Mononuclear cell (primary cell): Measurements from ENCODE around the gene SMPD4. TPM values are rescaled to one million over a fixed set of nuclear protein-coding genes. Genes with fewer than 3 reads are reported as not detected.
"Not testable (repeated sequence)": the region's sequence is repeated elsewhere in the genome, so short reads cannot be mapped to it uniquely, and the experiment has no call there.

Experiments used
- H3K27me3 ChIP-seq: 2 replicates; pipeline ENCODE4 v1.6.0; 2011; ENCODE audit warnings: low read length, control low read depth; ENCODE audit not compliant: insufficient read depth
- H3K4me1 ChIP-seq: 2 replicates; pipeline ENCODE4 v1.5.1; 2011; ENCODE audit warnings: mild to moderate bottlenecking, low read length, control low read depth; ENCODE audit not compliant: insufficient read depth
- H3K4me3 ChIP-seq: 2 replicates; pipeline ENCODE4 v1.5.1; 2011; ENCODE audit warnings: mild to moderate bottlenecking, low read length, moderate library complexity
- H3K9me3 ChIP-seq: 2 replicates; pipeline ENCODE4 v1.5.1; 2011; ENCODE audit warnings: low read depth, mild to moderate bottlenecking, control low read depth, low read length
- total RNA-seq: library from RNA; depleted of rRNA; stranded (reverse); fragments of >200 nt; gene quantifications from one replicate; pipeline ENCODE4 v1.2.3, GENCODE V29; 2012

SMPD4 gene
- total RNA-seq, 1 donor: 34.6 TPM

DNA sequence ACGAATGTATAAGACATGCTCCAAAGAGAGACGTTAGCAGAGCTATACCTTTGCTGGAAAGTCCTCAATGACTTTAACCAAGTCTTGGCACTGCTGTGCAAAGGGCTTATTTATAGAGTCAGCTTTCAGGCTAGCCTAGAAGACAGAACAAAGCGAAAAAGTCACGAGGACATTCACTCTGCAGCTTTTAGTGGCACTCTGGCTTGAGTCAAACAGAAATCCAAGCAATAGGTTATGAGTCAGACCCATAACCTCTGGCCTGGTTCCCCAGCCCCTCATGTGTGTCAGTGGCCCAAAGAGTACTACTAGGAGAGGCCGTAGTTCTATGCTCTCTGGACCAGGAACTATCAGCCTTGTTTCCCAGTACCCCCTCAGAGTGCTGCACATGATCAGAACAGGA, 6.5 kb downstream of the SMPD4 start:
- not testable (repeated sequence) for H3K4me3 ChIP-seq, H3K9me3 ChIP-seq, H3K27me3 ChIP-seq, H3K4me1 ChIP-seq

DNA sequence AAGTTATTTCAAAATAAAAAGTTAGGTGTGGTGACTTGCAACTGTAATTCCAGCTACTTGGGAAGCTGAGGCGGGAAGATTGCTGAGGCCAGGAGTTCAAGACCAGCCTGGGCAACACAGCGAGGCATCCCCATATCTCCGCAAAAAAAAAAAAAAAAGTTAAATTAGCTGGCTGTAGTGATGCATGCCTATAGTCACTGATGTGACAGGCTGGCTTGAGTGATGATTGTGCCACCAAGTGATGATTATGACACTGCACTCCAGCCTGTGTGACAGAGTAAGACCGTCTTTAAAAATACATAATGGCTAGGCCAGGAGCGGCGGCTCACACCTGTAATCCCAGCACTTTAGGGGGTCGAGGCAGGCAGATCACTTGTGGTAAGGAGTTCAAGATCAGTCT, 11.5 kb downstream of the SMPD4 start:
- Histone ChIP-seq H3K4me3 (no peak overlapping the region), H3K4me1 (no peaks in the 10 kb centered on the region), H3K9me3 (no peaks in the 10 kb centered on the region), H3K27me3 (no peaks in the 10 kb centered on the region)

DNA sequence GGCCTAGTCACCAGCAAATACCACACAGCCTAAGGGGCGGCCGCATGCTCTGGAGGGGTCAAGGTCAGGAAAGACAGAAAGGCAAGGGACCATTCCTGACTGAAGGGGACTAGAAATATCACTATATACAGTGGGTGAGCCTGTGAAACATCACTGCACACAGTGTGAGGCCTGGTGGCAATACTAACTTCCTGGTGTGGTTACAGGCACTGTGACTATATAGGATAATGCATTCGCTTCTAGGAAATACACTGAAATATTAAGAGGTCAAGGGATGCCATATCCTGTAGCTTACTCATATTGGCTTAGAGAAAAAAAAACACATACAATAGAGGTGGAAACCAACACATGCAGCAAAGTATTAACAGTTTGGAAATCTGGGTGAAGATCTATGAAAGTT, 12.2 kb downstream of the SMPD4 start:
- H3K4me3 ChIP-seq, H3K4me1 ChIP-seq, H3K9me3 ChIP-seq, H3K27me3 ChIP-seq: not testable (repeated sequence)

DNA sequence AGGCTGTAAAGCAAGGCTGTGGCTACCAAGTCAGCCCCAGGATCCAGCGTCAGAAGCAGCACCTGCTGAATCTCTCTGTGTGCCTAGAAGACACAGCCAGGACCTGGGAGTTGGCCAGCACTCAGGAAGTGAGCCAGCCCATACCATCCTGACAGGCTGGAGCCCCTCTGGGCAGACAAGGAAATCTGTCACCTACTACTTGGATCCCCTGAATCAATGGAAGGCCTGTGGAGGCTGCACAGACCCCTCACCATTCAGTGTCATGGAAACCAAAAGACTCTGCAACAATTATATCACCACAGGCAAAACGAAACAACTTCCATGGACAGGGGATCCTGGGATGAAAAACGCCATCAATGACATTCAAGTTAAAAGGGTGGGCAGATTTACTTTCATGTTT, 14.8 kb downstream of the SMPD4 start:
- not testable (repeated sequence) for H3K4me1 ChIP-seq, H3K4me3 ChIP-seq, H3K9me3 ChIP-seq, H3K27me3 ChIP-seq

DNA sequence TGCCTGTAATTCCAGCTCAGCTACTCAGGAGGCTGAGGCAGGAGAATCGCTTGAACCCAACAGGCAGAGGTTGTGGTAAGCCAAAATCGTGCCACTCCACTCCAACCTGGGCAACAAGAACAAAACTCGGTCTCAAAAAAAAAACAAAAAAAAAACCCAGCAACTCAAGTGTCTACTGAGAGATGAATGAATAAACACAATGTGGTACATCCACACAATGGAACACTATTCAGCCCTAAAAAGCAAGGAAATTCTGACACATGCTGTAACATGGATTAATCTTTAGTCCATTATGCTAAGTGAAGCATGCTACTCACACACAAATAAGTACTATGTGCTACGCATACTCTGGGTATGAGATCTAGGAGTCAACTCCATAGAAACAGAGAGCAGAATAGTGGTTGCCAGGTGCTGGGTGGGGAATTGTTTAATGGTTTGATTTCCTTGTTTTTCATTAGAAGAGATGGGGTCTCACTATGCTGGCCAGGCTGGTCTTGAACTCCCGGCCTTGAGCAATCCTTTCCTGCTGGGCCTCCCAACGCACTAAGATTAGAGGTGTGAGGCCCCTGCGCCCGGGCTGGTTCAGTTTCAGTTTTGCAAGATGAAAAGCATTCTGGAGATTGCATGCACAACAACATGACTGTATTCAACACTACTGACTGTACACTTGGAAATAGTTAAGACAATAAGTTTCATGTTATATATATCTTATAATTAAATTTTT, 15.9 kb downstream of the SMPD4 start:
- H3K9me3 ChIP-seq: no peaks in the 10 kb centered on the region
- H3K4me3 ChIP-seq: no peak overlapping the region
- H3K4me1 ChIP-seq: no peaks in the 10 kb centered on the region
- H3K27me3 ChIP-seq: no peaks in the 10 kb centered on the region

DNA sequence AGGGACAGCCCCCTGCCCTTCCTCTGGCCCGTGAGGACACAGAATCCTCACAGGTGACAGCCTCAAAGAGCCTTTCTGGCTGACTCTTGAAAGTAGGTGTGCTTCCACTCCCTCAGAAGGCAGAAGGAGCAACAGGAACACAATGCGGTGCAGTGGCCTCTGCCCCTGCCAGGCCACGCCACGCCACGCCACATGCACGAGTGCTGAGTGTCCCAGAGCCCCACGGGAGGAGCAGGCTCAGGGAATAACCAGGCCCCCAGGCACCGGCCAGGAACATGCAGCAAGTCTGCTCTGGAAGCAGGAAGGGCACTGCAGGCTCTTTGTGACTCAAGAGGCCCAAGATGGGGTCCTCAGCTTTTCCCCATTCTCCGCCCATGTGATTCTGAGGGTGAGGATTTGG, 18.4 kb downstream of the SMPD4 start:
- H3K27me3 ChIP-seq: no peaks in the 10 kb centered on the region
- H3K9me3 ChIP-seq: no peaks in the 10 kb centered on the region
- H3K4me1 ChIP-seq: peaks cover 9% of the 10 kb centered on the region
- no peak overlapping the region for H3K4me3 ChIP-seq

DNA sequence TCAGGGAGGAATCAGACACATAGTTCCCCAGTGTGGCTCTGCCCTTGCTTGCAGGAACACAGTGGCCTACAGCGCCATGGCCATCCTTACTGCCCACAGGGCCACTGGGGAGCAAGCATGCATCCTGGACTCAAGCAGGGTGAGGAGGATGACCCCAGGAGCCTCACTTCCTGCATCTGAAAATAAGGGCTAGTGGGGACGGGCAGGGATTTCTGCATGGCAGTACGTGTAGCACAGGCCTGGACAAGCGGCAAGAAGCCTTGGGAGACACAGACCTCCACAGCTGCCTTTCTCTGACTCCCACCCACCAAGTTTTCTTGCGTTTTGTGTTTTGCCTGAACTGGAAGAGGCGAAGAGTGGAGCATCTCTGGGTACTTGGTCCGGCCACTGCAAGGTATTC, 18.9 kb downstream of the SMPD4 start:
- not testable (repeated sequence) for H3K4me3 ChIP-seq, H3K9me3 ChIP-seq, H3K27me3 ChIP-seq, H3K4me1 ChIP-seq

DNA sequence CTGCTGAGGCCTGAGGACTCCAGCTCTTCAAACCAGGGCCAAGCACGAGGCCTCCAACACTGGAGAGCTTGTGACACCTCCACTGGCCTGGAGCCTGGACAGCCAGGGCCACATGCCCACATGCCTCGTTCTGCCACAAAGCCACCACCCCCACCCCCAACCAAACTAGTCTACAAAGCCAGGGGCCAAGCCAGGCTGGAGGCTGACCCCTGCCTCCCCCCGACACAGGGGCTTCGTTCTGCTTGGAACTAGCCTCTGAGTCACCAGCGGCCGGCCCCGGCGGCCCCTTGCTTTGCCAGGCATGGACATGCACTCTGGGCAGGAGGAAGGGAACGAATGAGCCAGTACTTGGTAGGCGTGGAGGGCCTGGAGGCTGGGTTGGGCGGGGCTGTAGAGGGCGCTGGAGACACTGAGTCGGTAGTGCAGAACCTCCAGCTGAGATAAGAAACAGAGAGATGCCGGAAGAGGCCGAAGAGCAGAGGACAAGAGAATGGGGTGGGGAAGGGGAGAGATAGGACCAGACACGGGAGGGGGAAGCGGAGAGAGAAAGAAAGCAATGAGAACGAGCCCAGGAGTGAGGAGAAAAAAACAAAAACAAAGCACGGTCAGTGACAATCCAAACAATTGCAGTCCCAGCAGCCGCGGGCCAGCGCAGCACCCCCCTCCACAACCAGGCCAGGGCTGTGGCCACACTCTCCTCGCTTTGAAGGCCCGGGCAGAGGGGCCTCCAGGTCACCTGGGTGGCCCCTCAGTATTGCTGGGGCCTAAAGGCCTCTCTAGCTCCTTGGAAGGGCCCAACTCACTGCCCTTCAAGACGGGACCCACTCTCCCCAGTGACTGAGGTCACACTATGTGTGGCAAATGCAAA, 20.3 kb downstream of the SMPD4 start:
- not testable (repeated sequence) for H3K9me3 ChIP-seq, H3K4me3 ChIP-seq, H3K27me3 ChIP-seq, H3K4me1 ChIP-seq

DNA sequence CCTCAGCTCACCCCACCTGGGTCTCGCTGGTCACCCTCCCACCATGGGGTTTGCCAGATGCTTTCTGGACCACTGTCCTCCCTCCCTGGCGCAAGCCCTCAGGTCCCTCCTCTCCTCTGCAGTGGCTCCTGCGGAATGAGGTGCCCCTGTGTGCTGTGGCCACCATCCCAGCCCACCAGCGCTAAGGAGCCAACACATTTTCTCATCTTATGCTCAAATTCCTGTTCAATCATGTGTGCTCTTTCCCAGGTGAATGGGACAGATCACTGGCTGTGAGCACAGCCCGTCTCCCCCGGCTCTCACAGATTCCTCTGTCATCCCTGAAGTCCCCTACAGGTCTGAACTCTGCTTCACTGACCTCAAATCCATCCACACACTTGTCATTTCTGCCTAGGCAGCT, 21.3 kb downstream of the SMPD4 start:
- Histone ChIP-seq H3K4me1 (peaks cover 9% of the 10 kb centered on the region), H3K9me3 (no peaks in the 10 kb centered on the region), H3K27me3 (no peaks in the 10 kb centered on the region)

DNA sequence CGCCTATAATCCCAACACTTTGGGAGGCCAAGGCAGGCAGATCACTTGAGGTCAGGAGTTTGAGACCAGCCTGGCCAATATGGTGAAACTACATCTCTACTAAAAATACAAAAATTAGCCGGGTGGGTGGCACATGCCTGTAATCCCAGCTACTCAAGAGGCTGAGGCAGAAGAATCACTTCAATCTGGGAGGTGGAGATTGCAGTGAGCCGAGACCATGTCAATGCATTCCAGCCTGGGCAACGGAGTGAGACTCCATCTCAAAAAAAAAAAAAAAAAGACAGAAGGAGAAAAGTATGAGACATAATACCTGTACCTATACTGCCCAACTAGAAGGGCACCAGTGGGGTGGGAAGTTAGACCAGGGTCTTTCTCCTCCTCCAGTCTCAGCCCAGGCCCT, 22.0 kb downstream of the SMPD4 start:
- H3K4me3 ChIP-seq, H3K9me3 ChIP-seq, H3K4me1 ChIP-seq, H3K27me3 ChIP-seq: not testable (repeated sequence)

More for the DNA sequence above, 21.3 kb downstream of the SMPD4 start:
- no peak overlapping the region for H3K4me3 ChIP-seq

DNA sequence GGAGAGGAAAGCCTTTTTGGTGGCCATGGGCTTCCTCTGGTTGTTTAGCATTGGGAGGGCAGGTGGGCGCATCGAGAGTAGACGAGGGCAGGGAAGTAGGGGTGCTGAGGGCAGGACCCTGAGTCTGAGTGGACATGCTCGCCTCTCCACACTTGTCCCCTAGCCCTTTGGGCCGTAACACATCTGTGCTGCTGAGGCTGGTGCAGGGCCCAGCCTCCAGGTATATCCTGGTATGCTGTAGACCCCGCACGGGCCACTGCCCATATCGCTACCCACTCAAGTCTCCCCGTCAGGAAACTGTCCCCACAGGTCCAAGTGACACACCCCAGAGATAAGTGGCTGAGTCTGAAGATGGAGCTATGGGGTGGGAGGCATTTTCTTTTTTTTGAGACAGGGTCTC, 22.8 kb downstream of the SMPD4 start:
- peaks cover 9% of the 10 kb centered on the region for H3K4me1 ChIP-seq
- H3K27me3 ChIP-seq: no peaks in the 10 kb centered on the region
- no peak overlapping the region for H3K4me3 ChIP-seq
- H3K9me3 ChIP-seq: no peaks in the 10 kb centered on the region

DNA sequence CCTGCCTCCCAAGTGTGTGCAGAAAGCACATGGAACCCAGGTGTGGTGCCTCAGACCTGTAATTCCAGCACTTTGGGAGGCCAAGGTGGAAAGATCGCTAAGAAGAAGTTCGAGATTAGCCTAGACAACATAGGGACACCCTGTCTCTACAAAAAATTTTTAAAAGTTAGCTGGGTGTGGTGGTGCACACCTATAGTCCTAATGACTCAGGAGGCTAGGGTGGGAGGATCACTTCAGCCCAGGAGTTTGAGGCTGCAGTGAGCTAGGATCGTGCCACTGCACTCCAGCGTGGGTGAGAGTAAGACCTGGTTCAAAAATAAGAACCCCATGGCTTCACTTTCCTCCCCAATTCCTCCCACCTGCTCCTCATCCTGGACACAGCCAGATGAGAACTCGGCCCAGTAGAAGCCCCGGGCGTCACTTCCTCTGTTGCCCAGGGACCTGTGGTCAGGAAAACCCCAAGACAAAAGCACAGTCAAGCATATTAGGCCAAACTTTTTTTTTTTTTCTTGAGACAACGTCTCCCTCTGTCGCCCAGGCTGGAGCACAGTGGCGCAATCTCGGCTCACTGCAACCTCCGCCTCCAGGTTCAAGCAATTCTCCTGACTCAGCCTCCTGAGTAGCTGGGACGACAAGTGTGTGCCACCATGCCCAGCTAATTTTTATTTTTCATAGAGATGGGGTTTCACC, 23.4 kb downstream of the SMPD4 start:
- H3K4me3 ChIP-seq, H3K4me1 ChIP-seq, H3K27me3 ChIP-seq, H3K9me3 ChIP-seq: not testable (repeated sequence)

DNA sequence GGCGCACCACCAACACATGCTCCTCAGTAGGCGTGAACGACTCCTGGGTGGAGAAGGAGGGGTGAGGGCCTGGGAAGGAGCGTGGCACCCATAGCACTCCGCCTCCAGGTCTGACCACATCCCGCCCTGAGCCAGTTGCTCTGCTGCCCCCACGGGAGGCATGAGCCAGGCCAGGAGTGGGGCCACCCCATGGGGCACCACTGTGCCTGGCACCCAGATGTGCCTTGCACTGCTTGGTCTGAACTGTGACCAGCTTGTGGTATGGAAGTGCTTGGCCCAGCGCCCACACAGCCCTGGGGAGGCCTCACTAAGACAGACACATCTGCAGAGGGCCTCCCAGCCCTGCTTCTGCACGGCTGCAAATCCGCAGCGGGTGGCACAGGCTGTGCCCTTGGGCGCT, 24.0 kb downstream of the SMPD4 start:
- not testable (repeated sequence) for H3K4me3 ChIP-seq, H3K9me3 ChIP-seq

DNA sequence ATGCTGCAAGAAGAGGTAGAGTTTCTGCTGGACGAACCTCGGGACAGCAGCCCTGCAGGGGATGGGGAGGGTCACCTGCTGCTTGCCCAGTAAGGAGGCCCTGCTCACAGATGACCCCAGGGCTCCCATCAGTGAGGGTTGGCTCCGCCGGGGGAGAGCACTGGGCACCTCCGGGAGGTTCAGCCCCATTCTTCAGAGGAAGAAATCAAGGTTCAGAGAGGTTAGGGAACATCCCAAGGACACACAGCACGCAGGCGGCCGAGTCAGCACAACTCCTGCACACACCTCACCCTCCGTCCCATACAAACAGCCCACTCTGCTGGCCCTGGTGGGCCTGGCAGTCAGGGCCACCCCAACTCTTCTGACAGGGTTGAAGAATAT, 24.8 kb downstream of the SMPD4 start:
- no peak overlapping the region for H3K4me3 ChIP-seq
- H3K4me1 ChIP-seq: peaks cover 9% of the 10 kb centered on the region
- H3K27me3 ChIP-seq: no peaks in the 10 kb centered on the region
- no peaks in the 10 kb centered on the region for H3K9me3 ChIP-seq

More for the DNA sequence above, 24.0 kb downstream of the SMPD4 start:
- H3K27me3 ChIP-seq, H3K4me1 ChIP-seq: not testable (repeated sequence)

DNA sequence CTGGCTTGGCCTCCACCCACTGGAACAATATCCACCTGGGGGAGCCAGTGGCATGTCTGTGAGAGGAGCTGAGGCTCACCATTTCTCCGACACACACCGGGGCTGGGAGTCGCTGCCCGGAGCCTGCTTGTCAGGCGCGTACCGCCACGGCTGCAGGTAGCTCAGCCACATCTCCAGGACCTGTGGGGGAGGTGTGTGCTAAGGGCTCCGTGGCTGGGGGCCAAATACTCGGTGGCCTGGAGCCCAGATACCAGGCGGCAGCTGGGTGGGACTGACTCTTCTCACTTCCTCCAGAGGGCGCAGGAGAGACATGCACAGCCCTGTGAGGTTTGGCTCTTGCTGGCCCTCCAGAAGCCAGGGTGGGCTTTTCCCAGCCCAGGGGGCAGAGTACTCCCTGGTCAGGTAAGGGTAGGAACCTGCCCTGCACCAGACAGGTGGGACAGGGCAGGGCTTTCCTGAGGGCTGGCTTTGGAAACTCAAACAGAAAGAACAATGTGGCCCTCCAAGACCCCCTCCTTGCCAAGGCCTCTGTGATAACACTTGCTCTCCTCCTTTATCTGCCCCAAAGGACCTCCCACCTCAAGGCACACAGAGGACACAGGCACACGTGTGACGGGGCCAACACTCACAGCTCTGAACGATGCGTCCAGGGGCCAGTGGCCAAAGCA, 25.3 kb downstream of the SMPD4 start:
- not testable (repeated sequence) for H3K4me3 ChIP-seq, H3K27me3 ChIP-seq, H3K9me3 ChIP-seq, H3K4me1 ChIP-seq
